Fibroblast of villous mesenchyme (primary cell): ENCODE measurements around the gene COL4A2. TPM values are rescaled to one million over a fixed set of nuclear protein-coding genes. Genes with fewer than 3 reads are reported as not detected.

Source experiments
- DNase-seq: peaks from one replicate; pipeline ENCODE4 v3.0.0-alpha.2; 2010; ENCODE audit warnings: low read depth
- H3K4me3 ChIP-seq: 2 replicates; pipeline ENCODE4 v1.5.1; 2011; ENCODE audit warnings: low read depth, mild to moderate bottlenecking, low read length
- CTCF ChIP-seq: IDR thresholded peaks from 2 replicates; pipeline ENCODE4 v1.5.1; 2012; ENCODE audit warnings: low read depth, mild to moderate bottlenecking, low read length; ENCODE audit not compliant: insufficient read depth
- total RNA-seq: library from RNA; depleted of rRNA; stranded (reverse); fragments of >200 nt; gene quantifications from 2 replicates; pipeline ENCODE4 v1.2.3, GENCODE V29; 2012

The COL4A2 gene
- total RNA-seq, 1 donor, result 756 TPM

GRCh38 chr13:110435331-110435730 lies 128.2 kb downstream of the COL4A2 start:
- no peak for DNase-seq
- no peak for TF ChIP-seq CTCF
- no peak overlapping the region for H3K4me3 ChIP-seq

- DNase-seq, result no peak
- no peak for TF ChIP-seq CTCF
- no peak overlapping the region for H3K4me3 ChIP-seq
These were observed 129.2 kb downstream of the COL4A2 start for GRCh38 chr13:110436276-110436675.

GRCh38 chr13:110436786-110437370 lies 129.8 kb downstream of the COL4A2 start:
- no peak for TF ChIP-seq CTCF
- DNase-seq, result no peak
- no peak overlapping the region for H3K4me3 ChIP-seq

GRCh38 chr13:110438211-110438610 lies 131.1 kb downstream of the COL4A2 start:
- DNase-seq, result no peak
- no peak for TF ChIP-seq CTCF
- H3K4me3 ChIP-seq, result no peak overlapping the region

GRCh38 chr13:110438776-110439175 lies 131.7 kb downstream of the COL4A2 start:
- no peak for DNase-seq
- TF ChIP-seq CTCF, result no peak
- no peak overlapping the region for H3K4me3 ChIP-seq

GRCh38 chr13:110440946-110441731 lies 134.1 kb downstream of the COL4A2 start:
- no peak overlapping the region for H3K4me3 ChIP-seq
- TF ChIP-seq CTCF, result no peak
- DNase-seq, result no peak
